H4 (cell line): ENCODE measurements around the gene ENDOV. TPM values are rescaled to one million over a fixed set of nuclear protein-coding genes. Genes with fewer than 3 reads are reported as not detected.

Experiments used
- DNase-seq: peaks from one replicate; pipeline ENCODE4 v3.0.0-alpha.2; 2015; ENCODE audit warnings: low spot score
- total RNA-seq: library from RNA; depleted of rRNA; stranded (reverse); fragments of >200 nt; shearing (Covaris generic); gene quantifications from 2 replicates; pipeline ENCODE4 v1.2.3, GENCODE V29; 2014

Gene ENDOV
- total RNA-seq, 1 experiment from 2014 or later: 33.6 TPM

DNA sequence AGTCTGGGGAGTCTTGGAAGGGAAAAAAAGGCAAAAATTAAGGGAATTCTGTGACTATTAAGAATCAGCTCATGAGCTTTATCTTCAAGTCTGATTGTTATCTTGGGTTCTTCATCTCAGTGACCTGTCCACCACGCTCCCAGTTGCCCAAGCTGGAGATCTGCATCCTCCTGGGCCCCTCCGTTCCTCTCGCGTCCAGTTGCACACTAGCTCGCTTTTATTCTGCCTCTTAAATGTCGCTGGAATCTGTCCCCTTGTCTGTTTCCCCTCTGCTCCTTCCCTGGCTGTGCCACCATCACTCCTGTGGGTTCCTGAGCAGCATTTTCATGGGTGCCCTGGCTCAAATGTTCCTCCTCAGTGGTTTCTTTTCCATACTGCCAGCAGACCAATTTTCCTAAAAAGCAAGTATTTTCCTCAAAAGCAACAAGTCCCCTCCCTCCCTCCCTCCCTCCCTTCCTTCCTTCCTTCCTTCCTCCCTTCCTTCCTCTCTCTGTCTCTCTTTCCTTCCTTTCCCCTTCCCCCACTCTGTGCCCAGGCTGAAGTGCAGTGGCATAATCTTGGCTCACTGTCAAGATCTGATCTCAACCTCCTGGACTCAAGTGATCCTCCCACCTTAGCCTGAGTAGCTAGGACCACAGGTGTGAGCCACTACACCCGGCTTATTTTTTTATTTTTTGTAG, 1.4 kb downstream of the ENDOV start:
- no peak for DNase-seq

DNA sequence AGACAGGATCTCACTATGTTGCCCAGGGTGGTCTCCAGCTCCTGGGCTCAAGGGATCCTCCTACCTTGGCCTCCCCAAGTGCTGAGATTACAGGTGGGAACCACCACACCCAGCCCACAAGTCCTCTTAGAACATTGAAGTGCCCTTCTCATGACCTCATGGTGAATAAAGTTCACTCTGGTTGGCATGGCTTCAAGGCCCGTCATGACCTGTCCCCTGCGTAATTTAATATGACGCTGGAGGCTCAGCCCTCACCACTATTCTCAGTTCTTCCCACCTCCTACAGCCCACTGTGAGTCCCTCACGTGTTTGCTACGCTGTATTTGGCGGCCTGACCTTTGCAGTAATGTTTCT, 1.9 kb downstream of the ENDOV start:
- DNase-seq: no peak

DNA sequence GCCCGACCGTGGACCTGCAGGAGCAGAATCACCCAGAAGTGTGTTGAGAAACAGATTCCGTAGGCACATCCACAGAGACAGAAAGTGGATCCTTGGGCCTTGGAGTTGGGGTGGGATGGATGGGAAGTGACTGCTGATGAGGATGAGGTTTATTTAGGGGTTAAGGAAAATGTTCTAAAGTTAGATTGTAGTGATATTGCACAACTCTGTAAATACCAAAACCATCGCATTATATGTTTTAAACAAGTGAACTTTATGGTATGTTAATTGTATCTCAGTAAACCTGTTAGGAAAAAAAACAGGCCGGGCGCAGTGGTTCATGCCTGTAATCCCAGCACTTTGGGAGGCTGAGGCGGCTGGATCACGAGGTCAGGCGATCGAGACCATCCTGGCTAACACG, 3.6 kb downstream of the ENDOV start:
- DNase-seq: no peak

DNA sequence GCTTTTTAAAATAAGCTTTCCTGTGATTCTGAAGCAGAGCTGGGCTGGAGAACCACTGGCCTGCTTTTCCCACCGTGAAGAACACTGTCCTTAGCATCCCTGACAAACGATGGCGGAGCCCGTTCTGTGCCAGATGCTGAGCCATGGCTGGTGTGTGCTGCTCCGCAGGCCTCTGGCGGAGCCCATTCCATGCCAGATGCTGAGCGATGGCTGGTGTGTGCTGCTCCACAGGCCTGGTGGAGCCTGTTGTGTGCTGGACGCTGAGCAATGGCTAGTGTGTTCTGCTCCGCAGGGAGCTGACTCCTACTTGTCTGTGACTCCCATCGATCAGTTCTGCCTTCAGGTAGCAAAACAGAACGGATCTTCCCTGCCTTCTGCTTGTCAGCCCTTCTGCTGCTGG, 4.3 kb downstream of the ENDOV start:
- DNase-seq: no peak

DNA sequence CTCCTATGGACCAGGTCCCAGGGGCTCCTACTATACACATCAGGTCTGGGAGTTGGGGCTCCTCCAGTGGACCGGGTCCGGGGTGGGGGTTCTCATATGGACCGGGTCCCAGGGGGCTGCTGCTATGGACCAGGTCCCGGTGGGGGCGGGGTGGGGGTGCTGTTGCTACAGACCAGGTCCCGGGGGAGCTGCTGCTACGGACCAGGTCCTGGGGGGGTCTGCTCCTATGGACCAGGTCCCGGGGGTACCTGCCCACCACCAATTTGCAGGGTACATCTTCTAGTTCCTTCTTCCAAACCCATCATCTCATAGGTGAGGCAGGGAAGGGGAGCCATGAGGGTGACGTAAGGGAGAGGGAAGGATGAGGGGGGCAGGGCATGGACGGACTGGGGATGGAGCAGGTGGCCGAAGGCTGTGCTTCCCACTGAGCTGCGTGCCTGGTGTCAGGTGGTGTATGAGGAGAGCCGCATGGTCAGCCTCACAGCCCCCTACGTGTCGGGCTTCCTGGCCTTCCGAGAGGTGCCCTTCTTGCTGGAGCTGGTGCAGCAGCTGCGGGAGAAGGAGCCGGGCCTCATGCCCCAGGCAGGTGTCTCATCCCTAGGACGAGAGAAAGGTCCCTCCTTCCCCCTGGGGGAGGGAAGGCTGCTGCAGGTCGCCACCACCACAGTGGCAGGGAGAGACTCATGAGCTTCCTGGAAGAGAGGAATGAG, 6.6 kb downstream of the ENDOV start:
- DNase-seq: no peak

DNA sequence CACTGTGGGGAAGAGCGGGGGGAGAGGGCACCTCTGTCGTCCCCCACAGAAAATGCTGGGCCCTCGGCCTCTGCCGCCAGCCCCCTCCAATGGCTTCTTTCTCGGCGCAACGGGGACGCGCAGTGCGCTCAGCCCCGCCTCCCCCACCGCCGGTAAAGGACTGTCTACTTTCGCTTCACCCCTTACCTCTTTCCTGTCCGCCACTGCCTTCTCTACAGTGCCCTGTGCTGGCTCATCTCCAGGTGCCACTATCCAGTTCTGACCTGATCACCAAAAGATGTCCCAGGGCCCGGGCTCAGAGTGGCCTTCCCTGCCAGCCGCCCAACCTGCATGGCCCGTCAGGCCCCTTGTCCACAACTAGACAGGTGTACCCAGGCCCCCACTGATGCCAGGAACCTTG, 7.3 kb downstream of the ENDOV start:
- DNase-seq: no peak

DNA sequence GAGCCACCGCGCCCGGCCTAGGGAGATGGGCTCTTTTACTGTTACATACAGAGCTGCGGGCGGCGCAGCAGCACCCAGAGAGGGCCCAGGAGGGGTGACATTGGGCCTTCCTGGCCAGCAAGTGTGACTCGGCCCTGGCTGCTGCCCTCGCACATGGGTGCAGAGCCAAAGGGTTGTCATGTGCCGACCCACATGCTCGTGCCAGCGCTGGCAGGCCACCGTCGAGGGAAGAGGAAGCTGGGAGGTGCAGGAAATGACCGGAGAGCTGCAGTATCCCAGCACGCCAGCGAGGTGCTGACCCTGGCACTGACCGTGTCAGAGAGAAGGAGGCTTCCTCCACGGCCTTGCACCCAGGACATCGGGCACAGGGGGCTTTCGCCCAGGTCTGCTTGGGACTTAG, 8.0 kb downstream of the ENDOV start:
- DNase-seq: no peak

DNA sequence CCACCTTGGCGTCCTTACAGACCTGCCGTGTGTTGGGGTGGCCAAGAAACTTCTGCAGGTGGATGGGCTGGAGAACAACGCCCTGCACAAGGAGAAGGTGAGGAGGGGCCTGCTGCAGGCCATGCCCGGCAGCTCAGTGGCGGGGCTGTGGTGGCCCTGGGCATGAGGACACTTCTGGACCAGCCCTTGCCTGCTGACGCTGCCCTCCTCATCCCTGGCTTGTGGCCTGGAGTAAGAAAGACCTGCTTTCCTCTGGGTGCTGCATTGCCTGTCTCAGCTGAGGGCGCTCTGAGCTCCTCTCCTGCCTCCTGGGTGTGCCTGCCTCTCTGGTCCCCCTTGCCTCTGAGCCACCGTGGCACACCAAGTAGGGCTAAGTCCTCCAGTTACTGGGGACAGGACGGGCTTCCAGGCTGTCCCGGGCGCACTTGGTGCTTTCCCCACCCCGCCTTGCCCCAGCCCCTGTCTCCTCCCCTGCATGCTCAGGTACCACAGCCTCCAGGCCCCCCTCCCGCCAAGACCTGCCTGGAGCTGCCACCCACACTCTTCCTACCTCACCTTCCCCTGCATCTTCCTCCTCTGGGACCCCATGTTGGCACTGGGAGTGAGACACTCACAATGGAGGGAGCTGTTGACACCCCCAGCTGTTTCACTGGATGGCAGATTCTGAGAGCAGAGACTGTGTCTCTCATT, 8.7 kb downstream of the ENDOV start:
- DNase-seq: no peak

DNA sequence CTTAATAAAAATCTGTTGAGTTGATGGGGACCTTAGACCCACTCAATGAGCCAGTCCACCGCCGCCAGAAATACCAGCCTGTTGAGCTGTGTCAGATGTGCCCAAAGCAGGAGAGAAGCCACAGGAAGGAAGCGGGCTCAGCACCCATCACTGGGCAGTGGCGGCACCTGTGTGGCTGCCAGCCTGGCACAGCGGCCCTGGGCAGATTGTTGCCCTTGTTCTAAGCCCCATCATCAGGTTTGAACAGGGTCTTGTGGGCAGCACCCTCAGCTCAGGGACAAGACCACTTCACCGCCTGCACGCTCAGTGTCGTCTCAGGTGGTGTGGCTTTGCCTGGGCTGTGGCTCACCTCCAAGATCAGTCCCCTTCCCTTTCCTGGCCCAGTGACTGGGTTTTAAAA, 9.3 kb downstream of the ENDOV start:
- DNase-seq: no peak

DNA sequence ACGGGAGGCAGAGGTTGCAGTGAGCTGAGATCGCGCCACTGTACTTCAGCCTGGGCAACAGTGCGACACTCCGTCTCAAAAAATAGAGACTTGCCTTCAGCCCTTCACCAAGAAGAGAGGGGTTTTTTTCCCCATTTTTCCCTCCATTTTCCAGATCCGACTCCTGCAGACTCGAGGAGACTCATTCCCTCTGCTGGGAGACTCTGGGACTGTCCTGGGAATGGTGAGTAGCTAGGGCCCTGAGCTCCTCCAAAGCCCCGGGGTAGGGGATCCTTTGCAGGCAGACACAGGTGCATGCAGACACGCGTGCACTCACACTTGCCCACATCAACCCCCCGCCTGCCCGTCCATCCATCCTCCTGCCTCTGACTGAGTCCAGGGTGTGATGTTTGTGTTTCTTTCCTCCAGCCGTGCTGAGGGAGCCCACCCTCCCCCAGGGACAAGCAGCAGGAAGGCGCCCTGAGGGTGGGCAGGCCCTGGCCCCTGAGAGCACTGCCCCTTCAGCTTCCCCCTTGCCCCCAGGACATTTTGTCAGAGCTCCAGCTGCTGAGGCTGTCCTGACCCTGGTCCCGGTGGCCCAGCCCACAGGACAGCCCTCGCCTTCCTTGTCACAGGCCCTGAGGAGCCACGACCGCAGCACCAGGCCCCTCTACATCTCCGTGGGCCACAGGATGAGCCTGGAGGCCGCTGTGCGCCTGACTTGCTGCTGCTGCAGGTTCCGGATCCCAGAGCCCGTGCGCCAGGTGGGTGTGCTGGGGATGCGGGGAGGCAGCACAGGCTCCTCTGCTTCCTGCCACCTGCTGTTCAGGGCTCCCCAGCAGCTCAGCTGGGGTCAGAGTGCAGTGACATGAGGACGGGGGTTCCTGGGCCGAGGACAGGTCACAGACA, 10.2 kb downstream of the ENDOV start:
- DNase-seq: no peak

DNA sequence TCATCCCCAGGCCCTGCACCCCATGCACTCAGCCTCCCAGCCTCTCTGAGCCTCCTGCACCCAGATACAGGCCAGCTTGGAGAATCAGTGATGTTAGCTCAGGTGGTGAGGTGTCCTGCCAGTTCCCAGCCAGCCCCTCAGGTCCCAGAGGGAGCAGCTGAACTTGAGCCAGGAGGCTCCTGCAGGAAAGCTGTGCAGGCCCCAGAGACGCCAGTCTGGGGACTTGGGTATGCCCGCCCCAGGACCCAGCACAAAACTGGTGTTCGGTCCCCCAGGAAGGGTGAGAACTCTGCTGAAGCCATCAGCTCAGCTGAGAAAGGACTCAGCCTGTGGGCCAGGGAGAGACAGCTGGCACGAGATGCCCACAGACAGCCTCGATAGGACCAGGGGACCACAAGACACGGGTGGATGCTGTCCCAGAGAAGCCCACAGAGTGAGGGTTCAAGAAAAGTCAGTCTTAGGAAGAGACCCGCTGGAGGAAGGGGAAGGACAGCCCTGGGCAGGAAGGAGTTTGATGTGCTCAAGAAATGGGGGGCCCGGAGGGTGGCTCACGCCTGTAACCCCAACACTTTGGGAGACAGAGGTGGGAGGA, 11.0 kb downstream of the ENDOV start:
- no peak for DNase-seq

DNA sequence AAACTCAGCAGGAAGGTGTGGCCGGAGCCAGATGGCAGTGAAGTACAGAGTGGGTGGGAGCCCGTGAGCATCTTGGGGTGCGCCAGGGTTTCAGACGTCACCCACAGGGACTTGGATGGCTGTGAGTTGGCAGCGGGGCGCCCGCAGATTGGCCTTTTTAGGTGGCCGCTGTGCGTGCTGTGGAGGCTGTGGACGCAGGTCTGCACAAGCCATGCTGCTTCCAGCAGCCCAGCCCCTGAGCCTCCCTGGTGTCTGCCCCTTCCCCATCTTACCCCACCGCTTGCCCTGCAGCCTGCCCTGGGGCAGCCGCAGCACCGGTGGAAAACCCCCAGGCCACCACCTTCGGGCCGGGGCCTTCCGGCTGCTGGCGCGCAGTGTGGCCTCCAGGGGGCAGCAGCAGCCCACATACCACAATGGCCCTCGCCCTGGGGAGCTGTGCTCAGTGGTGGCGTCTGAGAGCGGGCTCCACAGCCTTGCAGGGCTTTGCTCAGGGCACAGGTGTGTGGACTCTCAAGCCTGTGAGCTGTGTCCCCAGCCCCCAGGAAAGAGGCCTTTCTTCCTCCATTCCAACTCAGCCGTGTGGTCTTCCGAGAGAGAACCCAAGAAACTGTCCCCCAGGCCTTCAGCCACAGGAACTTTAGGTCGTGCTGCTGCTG, 11.8 kb downstream of the ENDOV start:
- DNase-seq: peak; percentile 64

DNA sequence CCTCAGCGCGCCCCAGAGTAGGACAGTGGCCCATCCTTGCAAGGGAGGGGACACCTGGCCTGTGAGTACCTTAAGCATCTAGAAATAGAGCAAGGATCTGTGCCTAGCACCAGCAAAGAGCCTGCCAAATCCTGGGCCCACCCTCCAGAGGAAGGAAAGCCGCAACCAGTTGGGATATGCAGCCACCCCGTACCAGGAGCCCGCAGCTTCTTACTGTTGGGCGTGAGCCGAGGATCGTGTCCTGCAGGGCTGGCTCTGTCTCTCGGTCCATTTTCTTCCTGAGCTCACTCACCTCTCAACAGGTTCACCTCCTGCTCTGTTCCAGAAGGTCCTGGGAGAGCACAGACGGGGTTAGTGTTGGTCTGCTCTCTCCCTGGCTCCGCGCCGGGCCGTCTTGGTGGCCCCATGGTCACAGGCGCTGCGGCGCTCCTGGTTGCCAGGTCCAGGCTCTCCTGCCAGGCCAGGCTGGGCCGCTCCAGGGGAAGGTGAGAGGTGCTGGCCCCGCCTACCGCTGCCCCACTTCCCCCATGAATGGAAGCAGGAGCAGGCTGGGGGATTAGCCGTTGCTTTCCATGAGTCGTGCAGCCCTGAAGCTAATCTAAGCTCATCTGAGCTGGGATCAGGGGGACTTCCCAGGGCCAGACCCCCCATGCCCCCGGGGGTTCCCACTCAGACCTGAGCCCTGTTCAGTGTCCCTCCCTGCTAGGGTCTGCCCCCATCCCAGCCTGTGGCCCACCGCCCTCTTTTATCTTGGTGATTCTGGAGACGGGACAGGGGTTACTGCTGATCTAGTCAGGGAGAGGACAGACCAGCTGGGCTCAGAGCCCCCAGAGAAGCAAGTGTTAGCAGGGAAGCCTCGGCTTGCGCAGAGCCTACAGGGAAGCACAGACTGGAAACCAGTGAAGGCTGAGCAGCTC, 12.7 kb downstream of the ENDOV start:
- no peak for DNase-seq

DNA sequence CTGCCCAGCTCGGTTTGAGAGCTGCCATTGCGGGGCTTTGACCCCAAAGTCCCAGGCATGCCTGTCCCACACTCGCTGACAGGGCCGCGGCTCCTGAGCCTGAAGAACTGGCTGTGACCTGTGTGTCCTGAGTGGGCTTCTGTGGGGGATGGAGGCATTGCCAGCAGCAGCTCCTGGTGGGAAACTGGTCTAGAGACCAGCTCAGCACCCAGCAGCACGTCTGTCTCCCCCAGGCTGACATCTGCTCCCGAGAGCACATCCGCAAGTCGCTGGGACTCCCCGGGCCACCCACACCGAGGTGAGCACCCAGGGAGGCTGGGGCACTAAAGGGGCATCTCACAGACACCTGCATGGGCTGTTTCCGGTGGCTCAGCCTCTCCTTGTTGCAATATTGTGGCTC, 13.4 kb downstream of the ENDOV start:
- no peak for DNase-seq

DNA sequence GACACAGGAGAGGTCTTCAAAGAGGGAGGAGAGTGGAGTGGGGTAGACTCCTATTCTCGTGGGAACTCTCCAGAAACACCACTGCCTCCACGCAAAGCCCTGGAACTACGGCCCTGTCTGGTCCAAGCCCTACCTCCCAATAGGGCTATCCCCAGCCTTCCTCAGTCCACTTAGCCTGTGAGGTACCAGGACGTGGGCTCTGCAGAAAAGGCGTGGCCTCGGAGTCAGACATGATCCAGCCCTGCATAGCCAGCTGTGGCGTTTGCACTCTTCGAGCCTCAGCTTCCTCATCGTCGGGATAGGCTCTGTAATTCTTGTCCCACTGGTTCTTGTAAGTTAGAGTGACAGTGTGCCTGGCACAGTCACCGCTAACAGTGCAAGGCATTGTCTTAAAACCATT, 13.8 kb downstream of the ENDOV start:
- no peak for DNase-seq

DNA sequence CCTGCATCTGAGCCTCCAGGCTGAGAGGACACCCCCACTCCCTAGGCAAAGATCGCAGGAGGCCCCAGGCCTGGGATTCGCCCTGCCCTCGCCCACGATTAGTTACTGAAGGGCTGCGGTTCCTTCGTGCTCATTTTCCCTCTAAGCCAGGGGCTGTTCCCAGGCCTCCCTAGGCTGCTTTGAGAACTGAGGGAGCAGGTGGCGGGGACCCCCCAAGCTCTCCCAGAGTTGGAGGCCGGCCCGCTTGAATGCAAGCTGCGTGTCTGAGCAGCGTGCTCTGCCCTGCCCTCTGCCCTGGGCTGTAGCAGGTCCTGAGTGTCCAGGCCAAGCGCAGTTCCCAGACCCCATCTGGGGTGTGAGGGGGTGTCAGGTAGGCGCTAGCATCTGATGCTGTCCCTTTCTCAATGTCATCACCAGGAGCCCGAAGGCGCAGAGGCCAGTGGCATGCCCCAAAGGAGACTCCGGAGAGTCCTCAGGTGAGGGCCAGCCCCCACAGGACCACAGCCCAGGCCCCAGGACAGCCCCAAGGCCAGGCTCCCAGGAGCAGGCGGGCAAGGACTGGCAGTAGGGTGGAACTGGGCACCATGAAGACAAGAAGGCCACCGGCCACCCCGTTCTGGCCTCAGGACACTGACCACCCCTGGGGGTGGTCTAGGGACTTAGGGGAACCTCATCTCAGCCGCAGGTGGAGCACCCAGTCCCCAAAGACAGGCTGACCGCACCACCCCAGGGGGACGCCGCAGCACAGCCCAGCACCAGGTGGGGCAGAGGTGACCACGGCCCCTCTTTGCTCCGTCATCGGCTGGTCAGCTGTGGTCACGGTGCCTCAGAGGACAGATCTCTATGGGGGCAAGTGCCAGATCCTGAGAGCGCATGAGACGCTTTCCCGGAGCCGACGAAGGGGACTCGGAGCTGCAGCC, 14.6 kb downstream of the ENDOV start:
- DNase-seq: no peak

DNA sequence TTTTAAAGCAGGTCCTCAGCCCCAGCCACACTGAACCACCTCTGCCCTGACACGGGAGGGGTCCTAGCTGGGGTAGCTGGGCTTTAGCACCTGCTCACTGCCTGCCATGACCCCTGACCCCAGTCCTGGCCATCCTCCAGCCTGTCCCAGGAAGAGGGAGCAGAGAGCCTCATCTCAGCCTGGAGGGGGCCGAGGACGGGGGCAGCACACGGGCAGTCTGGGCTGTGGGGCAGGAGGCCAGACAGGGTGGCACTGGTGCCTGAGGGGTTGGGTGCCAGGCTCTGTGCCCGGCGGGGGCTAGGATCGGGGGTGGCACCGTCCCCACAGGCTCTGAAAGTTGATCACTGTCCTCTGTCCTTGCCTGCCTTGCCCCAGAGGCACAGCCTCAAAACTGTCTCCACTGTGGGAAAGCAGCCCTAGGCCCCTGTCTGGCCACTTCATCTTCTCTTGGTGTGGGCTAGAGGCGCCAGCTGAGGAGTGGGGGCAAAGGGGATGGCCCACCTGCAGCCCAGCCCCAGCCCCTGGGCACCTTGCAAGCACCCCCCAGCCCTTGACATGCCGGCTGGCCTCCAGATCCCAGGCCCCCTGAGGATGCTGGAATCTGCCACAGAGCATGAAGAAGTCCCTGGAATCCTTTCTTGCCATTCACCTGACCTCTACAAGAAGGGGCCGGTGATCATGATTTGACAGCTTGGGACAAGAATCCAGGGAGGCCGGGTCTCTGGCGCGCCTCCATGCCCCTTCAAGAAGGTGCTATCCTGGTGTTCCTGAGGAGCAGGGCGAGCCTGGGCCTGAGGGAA, 15.7 kb downstream of the ENDOV start:
- no peak for DNase-seq
